ENCODE results near the gene TEX101.
A peak's percentile ranks its signal among the peaks of the same experiment; 100 is the strongest.
"Not testable (repeated sequence)": the region's sequence is repeated elsewhere in the genome, so short reads cannot be mapped to it uniquely, and the experiment has no call there.

Gene TEX101

DNA sequence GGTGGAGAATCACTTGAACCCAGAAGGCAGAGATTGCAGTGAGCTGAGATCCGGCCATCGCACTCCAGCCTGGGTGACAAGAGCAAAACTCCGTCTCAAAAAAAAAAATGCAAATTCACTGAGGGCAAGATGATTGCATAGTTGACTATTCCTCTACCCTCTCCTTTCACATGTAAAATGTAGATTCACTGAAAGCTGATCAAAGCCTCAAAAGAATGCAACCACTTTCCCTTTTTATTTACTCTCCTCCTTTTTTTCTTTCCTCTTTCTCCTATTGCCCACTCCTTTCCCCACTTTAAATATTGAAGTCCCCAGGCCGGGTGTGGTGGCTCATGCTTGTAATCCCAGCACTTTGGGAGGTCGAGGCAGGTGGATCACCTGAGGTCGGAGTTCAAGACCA is 6.3 kb downstream of the TEX101 start:
- DNase-seq (ENCODE audit: low read depth, low spot score), result no peak

DNA sequence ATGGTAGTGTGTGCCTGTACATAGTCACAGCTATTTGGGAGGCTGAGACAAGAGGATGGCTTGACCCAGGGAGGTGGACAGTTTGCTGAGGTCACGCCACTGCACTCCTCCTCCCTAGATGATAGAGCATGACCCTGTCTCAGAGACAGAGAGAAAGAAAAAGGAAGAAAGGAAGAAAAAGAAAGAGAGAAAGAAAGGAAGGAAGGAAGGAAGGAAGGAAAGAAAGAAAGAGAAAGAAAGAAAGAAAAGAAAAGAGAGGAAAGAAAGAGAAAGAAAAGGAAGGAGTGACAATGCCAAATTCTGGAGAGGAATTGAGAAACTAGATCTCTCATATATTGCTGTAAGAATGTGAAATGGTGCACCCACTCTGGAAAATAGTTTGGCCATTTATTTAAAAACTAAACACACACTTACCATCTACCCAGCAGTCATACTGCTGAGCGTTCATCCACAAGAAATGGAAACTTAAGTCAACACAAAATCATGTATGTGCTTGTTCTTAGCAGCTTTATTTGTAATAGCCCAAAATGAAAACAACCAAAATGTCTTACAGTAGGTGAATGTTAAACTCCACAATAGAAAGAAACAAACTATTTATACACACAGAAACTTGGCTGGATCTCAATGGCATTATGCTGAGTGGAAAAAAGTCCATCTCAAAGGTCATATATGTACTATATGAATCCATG is 7.5 kb downstream of the TEX101 start:
- no peak for DNase-seq (ENCODE audit: low read depth, low spot score)

DNA sequence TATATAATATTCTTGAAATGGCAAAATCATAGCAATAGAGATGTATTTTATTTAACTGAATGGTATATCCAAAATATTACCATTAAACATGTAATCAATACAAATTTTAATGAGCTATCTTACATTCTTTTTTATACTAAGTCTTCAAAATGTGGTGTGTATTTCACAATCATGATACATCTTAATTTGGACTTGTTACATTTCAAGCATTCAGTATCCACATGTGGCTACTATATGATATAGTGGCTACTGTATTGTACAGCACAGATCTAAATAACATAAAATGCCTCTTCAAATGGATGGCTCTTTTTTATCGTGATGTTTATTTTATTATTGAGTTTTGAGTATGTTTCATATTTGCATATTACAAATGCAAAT is 8.0 kb downstream of the TEX101 start:
- DNase-seq (ENCODE audit: low read depth, low spot score), result no peak

DNA sequence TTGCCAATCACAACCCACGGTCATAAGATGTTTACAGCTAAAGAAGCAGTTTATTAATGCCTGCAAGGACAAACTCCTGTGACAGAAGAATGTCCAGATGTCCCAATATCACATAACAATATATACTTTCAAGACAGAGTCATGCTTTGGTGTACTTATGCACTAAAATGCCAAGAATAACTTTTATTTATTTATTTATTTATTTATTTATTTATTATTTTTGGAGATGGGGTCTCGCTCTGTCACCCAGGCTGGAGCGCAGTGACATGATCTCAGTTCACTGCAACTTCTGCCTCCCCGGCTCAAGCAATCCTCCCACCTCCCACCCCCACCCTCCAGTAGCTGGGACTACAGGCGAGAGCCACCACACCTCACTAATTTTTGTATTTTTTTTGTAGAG is 9.1 kb downstream of the TEX101 start:
- DNase-seq (ENCODE audit: low read depth, low spot score), result no peak

DNA sequence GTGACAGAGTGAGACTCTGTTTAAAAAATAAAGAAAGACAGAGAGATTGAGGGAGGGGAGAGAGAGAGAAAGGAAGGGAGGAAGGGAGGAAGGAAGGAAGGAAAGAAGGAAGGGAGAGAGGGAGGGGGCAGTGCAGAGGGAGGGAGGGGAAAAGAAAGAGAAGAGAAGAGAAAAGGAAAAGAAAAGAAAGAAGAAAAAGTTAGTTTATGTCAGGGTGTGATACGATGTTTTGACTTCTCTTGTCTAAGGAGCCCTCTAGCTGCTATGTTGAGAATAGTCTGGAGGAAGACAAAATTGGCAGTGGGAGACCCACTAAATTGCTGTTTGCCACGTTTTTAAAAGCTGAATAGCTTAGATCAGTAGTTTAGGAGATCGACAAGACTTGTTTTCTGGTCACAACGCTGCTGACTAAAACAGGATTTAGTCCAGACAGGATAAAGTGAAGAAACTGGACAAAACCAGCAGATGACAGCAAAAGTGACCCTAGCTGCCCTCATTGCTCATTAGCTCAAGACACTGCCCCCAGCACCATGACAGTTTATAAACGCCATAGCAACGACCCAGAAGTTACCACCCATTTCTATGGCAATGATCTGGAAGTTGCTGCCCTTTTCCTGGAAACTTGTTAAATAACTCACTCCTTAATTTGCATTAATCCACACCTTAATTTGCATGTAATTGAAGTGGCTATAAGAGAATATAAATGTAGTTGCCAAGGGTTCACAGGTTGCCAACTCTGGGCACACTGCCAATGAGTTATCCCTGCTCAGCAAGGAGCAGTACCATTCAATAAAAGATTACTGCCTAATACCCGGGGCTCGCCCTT is 11.1 kb downstream of the TEX101 start:
- peak; percentile 71 for DNase-seq (ENCODE audit: low read depth, low spot score)

DNA sequence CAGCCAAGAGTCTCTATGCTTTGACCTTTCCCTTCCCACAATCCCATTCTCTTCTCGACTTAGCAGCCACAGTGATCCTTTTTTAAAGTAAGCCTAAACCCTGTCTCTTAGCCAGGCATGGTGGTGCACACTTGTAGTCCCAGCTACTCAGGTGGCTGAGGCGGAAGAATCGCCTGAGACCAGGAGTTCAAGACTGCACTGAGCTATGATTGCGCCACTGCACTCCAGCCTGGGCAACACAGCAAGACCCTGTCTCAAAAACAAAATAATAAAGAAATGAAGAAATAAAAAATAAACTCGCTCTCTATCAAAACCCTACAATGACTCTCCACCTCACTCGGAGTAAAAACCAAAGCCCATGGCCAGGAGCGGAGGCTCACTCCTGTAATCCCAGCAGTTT is 14.7 kb downstream of the TEX101 start:
- no peak for DNase-seq (ENCODE audit: low read depth, low spot score)

DNA sequence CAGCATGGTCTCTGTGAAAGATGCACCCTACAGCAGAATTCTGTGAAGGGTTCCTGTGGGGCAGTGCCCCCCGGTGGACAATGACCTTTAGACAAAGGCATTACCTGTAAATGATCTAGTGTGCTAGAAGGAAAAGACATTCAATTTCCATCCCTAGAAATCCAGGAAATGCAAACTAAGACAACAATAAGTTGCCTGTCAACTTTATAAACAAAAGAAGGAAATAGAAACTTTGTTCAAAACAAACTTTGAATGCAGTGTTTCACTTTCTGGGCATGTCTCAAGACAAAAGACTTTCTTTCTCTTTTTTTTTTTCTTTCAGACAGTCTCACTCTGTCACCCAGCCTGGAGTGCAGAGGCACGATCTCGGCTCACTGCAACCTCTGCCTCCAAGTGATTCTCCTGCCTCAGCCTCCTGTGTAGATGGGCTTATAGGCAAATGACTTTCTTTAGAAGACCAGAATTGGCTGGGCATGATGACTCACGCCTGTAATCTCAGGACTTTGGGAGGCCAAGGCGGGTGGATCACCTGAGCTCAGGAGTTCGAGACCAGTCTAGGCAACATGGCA is 15.5 kb downstream of the TEX101 start:
- no peak for DNase-seq (ENCODE audit: low read depth, low spot score)

DNA sequence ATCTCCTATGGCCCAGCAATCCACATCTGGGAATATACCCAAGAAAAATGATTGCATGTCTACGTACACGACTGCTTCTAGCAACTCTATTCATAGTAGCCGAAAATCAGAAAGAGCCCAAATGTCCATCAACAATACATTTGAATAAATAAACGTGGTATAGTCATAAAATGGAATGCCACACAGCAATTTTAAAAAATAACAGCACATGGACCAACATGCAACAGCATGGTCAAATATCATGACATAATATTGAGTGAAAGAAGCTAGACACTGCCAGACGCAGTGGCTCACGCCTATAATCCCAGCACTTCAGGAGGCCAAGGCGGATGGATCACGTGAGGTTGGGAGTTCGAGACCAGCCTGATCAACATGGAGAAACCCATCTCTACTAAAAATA is 16.3 kb downstream of the TEX101 start:
- DNase-seq (ENCODE audit: low read depth, low spot score), result no peak

DNA sequence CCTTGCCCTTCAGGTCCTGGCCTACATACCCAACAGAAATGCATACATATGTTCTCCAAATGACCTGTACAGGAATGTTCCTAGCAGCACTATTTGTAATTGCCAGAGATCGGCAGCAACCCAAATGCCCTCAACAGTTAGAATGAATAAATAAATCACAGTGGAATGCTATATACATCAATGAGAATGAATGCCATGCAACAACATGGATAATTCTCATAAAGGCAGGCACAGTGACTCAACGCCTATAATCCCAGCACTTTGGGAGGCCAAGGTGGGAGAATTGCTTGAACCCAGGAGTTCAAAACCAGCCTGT is 18.6 kb downstream of the TEX101 start:
- DNase-seq (ENCODE audit: low read depth, low spot score), result no peak

DNA sequence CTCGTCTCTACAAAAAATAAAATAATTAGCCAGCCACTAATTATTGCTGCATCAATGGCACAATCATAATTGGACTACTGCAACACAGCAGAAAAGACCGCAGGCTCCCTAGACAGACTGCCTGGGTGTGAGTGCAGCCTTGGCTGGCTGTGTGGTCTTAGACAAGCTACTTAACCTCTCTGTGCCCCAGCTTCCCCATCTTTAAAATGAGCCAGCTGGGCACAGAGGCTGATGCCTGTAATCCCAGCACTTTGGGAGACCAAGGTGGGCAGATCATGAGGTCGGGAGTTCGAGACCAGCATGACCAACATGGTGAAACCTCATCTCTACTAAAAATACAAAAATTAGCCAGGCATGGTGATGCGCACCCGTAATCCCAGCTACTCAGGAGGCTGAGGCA is 19.0 kb downstream of the TEX101 start:
- DNase-seq (ENCODE audit: low read depth, low spot score), result no peak

DNA sequence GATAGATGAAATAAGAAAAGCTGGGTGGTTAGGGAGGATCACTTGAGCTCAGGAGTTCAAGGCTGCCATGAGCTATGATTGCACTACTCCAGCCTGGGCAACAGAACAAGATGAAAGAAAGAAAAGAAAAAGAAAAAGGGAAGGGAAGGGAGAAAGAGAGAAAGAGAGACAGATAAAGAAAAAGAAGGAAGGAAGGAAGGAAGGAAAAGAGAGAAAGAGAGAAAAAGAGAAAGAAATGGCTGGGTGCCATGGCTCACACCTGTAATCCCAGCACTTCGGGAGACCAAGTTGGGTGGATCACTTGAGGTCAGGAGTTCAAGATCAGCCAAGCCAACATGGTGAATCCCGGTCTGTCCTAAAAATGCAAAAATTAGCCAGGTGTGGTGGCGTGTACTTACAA is 21.1 kb downstream of the TEX101 start:
- DNase-seq (ENCODE audit: low read depth, low spot score), result no peak

DNA sequence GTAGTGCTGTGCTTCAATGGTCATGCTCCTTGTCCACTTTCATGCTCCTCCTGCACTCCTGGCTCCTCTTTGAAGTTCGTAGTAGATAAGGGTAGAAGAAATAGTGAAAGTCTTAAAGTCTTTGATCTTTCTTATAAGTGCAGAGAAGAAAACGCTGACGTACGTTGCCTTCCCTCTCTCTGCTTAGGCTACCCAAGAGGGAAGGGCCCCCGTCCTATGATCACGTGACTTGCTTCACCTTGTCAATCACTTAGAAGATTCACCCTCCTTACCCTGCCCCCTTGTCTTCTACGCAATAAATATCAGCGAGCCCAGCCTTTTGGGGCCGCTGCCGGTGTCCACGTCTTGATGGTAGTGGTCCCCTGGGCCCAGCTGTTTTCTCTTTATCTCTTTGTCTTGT is 22.6 kb downstream of the TEX101 start:
- DNase-seq (ENCODE audit: low read depth, low spot score), result not testable (repeated sequence)

DNA sequence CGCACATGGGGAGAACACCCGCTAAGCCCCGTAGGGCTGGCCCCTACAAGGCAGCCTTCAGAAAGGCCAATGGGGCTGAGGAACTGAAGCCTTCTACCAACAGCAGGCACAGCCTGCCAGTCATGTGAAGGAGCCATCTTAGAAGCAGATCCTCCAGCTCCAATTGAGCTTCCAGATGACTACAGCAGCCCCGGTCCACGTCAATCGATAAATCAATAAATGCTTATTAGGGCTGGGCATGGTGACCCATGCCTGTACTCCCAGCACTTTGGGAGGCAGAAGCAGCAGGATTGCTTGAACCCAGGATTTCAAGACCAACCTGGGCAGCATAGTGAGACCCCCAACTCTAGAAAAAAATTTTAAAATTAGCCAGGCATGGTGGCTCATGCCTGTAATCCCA is 23.0 kb downstream of the TEX101 start:
- DNase-seq (ENCODE audit: low read depth, low spot score), result no peak

DNA sequence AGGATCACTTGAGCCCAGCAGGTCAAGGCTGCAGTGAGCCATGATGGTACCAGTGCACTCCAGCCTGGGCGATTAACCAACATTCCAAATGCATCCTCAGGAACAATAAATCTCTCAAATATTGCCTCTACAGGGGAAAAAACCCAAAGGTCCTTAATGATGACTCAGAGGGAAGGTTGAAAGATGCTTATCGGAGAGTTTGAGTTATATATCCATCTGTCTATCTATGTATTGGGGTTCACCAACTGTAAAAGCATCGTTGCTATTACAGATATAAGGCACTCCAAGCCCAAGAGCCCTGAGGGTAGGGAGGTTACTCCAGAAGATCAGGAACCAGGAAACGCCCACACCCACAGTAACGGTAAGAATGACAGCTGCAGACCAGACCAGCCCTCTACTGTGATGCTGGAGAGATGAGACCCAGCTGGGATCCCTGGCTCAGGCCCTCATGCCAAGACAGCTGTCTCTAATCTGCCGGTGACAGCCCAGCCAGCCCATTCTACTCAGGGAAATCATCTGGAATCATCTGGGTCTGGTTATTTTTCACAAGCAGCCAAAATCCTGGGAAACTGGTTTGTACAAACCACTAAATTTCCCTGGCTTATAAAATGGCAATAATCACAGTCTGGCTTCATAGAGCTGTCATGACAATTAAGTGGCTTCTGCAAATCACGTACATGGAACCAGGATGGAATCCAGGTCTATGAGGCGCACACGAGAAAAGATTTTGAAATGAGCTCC is 23.8 kb downstream of the TEX101 start:
- no peak for DNase-seq (ENCODE audit: low read depth, low spot score)

DNA sequence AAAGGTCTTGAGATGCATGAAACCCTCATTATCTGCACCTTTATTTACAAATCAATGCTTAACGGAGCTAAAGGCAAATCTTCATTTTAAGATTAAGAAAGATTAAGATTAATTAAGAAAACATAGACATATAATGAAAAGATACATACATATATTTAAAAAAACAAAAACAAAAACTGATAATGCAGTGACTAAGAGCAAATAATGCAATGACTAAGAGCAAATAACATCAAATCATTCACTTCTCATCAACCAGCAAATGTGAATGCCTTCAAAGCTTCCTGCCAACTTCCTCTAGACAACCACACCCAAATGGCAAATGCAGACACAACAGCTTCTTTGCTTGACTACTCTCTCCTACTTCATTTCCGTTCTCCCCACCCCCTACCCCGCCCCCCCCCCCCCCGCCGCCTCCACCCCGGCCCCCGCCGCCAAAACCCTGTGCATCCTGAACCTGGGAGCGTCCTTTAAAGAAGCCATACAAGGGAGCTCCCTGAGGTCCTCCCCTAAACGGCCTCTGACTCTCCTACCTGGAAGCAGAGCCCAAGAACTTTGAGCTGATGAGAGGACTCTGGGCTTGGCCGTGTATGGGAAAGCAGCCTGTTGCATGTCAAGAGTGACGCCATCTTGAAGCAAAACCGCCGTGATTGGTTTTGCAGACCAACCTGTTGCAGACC is 24.5 kb downstream of the TEX101 start:
- DNase-seq (ENCODE audit: low read depth, low spot score), result no peak

DNA sequence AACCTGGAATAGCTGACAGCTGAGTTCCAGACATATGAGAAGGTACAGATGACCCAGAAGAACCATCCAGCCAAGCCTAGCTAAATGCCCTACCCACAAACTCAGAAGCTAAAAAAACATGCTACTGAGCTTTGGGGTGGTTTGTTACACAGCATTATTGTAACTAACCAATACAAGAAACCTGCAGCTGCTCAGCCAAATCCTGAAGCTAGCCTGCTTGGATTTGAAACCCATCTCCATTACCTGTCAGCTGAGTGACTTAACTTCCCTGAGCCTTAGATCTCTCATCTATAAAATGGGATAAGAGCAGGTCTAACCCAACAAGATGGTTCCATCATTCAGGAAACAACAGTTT is 25.0 kb downstream of the TEX101 start:
- no peak for DNase-seq (ENCODE audit: low read depth, low spot score)

DNA sequence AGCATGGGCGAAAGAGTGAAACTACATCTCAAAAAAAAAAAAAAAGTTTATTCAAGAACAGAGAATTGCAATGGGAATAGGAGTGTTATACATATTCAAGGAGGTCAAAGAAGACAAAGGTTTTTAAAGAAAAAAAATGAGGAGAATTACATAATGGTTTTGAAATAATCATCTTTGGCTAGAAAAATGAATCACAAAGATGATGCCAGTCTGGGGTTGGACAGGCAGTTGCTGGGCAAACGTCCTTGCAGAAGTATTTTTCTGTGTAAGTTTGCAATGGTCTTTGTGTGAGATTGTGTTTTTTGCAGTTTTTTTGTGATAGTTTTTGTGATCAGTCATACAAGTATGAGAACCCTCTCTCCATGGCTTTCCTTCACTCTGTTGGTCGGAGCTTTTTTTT is 27.0 kb downstream of the TEX101 start:
- DNase-seq (ENCODE audit: low read depth, low spot score), result no peak

DNA sequence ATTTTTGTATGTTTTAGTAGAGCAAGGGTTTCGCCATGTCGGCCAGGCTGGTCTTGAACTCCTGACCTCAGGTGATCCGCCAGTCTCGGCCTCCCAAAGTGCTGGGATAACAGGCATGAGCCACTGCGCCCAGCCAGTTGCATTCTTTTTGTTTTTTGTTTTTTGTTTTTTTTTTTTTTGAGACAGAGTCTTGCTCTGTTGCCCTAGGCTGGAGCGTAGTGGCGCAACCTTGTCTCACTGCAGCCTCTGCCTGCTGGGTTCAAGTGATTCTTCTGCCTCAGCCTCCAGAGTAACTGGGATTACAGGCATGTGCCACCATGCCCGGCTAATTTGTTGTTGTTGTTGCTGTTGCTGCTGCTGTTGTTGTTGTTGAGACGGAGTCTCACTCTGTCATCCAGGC is 29.4 kb downstream of the TEX101 start:
- not testable (repeated sequence) for DNase-seq (ENCODE audit: low read depth, low spot score)

DNA sequence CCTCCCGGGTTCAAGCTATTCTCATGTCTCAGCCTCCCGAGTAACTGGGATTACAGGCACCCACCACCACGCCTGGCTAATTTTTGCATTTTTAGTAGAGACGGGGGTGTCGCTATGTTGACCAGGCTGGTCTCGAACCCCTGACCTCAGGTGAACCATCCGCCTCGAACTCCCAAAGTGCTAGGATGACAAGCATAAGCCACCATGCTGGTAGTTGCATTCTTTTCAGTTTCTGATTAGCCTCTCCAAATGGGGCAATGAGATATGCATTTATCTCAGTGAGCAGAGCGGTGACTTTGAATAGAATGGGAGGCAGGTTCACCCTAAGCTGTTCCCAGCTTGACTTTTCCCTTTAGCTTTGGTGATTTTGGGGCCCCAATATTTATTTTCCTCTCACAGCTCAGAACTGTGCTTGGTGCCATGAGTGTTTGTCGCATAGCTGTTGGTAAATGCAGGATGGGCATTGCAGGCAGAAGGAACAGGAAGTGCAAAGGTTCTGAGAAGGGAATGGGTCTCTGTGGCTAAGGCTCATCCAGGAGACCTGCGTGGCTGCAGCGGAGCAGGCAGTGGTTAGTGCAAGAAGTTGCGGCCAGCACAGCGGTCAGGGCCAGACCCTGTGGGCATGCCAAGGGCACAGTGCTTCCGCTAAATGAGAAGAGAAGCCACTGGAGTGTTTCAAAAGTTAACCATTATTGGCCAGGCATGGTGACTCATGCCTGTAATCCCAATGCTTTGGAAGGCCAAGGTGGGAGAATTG is 30.0 kb downstream of the TEX101 start:
- no peak for DNase-seq (ENCODE audit: low read depth, low spot score)

DNA sequence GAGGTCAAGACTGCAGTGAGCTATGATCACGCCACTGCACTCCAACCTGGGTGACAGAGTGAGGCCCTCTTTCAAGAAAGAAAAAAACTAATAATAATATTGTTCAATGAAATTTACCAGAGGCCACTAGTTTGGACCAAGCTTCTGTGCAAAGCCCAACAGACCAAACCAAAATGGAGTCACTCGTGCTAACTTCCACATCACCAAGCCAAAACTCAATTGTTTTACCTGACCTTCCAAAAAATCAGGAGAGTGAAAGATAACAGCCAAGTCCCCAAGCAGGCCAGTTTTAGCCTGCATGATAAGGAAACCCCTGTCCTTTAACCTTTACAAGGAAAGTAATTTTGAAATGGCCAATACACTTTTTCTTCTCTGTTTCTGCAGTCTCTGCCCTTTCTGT is 30.7 kb downstream of the TEX101 start:
- no peak for DNase-seq (ENCODE audit: low read depth, low spot score)

DNA sequence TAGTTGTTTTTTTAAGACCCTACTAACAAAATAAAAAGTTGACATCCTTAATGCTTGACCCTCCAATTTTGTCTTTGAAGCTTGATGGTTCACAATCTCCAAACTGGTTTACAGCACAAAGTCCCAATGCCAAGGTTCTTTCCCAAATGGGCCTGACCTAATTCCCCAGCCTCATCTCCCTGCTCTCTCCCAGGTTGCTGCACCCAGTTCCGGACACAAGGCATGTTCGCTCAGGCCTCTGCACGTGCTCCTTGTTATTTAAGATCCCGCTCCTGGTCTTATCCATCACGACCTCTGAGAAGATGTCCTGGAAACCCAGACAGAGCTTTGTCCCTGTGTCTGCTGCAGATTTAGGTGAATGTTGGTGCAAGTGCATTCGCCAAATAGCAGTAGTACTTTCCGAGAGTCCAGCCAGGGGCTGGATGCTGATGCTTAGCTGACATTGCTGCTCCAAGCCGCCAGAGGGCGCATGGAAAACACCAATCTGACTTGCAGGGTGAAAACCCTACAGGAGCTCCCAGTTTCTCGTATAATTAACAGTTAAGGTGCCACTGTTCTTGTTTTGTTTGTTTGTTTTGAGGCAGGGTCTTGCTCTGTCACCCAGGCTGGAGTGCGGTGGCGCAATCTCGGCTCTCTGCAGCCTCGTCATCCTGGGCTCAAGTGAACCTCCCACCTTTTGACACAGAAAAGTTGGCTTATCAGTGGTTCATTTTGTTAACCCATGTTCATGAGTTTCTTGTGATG is 32.2 kb downstream of the TEX101 start:
- DNase-seq (ENCODE audit: low read depth, low spot score), result peak; percentile 88
